Neural progenitor cell (in vitro differentiated cells): ENCODE measurements around the gene SLC35G2.

ENCODE experiments used
- CTCF ChIP-seq: fragments of 200-600 bp; sonication (generic); IDR thresholded peaks from 2 replicates; pipeline ENCODE4 v1.5.1; 2017; ENCODE audit warnings: antibody characterized with exemption, mild to moderate bottlenecking
- EZH2 ChIP-seq: fragments of 200-600 bp; sonication (generic); IDR thresholded peaks from 2 replicates; pipeline ENCODE4 v1.6.1; 2017; ENCODE audit warnings: antibody characterized with exemption, mild to moderate bottlenecking, moderate library complexity
- EZH2phosphoT487 ChIP-seq: fragments of 200-600 bp; sonication (generic); IDR thresholded peaks from 2 replicates; pipeline ENCODE4 v1.6.1; 2017; ENCODE audit warnings: antibody characterized with exemption

GRCh38 chr3:136805795-136806194 lies 13.1 kb upstream of the SLC35G2 start:
- TF ChIP-seq CTCF = no peak
- no peak for TF ChIP-seq EZH2
- no peak for TF ChIP-seq EZH2phosphoT487
